ENCODE results near the gene HELQ.

HELQ gene

DNA sequence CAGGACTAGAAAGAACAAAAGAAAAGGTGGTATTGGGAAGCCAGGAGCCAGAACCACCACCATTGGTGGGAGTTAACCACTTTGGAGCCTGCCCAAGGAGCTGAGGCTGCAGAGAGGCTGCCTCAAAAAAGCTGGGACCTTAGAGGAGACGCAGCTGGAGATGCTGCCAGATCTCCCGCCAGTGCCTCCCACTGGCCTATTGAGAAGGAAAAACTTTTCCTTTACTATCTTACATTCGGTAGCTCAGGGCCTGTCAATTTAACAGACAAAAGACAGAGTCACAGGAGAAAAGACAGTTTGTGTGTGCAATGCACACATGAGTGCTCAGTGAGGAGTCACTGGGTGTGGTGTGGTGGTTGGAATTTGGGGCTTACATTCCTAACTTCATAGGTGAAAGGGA, 68.6 kb downstream of the HELQ start:
- ChIA-PET POLR2A (no interaction called here), CTCF (interaction anchor here (1.2 to 2.7 kb wide), 2 partner anchors 19 to 24 kb away, joined by 3 to 8 read pairs; no protein-coding TSS in a partner anchor)
- no peak for DNase-seq (ENCODE audit: low read depth, low spot score)
- TF ChIP-seq, protein P1, sequence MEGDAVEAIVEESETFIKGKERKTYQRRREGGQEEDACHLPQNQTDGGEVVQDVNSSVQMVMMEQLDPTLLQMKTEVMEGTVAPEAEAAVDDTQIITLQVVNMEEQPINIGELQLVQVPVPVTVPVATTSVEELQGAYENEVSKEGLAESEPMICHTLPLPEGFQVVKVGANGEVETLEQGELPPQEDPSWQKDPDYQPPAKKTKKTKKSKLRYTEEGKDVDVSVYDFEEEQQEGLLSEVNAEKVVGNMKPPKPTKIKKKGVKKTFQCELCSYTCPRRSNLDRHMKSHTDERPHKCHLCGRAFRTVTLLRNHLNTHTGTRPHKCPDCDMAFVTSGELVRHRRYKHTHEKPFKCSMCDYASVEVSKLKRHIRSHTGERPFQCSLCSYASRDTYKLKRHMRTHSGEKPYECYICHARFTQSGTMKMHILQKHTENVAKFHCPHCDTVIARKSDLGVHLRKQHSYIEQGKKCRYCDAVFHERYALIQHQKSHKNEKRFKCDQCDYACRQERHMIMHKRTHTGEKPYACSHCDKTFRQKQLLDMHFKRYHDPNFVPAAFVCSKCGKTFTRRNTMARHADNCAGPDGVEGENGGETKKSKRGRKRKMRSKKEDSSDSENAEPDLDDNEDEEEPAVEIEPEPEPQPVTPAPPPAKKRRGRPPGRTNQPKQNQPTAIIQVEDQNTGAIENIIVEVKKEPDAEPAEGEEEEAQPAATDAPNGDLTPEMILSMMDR (IDR thresholded peaks at IDR 0.05; ENCODE audit: insufficient read depth, low read length, missing control alignments): no peak
- no peak overlapping the region for H3K4me3 ChIP-seq (ENCODE audit: low read depth, low read length)

DNA sequence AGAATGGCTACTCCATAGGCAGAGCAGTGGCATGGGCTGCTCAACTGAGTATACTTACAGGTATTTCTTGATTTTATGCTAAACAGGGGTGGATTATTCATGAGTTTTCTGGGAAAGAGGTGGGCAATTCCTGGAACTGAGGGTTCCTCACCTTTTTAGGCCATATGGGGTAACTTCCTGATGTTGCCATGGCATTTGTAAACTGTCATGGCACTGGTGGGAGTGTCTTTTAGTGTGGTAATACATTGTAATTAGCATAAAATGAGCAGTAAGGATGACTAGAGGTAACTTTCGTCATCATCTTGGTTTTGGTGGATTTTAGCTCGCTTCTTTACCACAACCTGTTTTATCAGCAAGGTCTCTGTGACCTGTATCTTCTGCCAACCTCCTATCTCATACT, 72.8 kb downstream of the HELQ start:
- TF ChIP-seq, protein P1 (IDR thresholded peaks at IDR 0.05; ENCODE audit: insufficient read depth, low read length, missing control alignments): no peak
- ChIA-PET POLR2A (no interaction called here), CTCF (no interaction called here)
- no peak for DNase-seq (ENCODE audit: low read depth, low spot score)
- no peak overlapping the region for H3K4me3 ChIP-seq (ENCODE audit: low read depth, low read length)

DNA sequence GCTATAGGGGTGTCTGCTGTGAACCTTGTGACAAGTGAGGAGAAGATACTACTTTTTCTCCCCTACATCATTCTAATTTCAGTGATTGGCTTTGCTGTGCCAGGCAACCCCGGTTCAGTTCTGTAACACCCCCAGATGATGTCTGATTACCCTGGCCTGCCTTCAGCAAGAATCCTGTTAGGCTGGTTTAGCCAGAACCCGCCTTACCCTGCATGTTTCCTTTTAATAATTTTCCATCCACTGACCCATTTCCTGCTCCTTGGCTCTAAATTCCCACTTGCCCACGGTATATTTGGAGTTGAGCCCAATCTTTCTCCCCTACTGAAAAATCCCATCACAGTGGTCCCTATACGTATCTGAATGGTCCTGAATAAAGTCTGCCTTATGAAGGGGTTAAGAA, 74.5 kb downstream of the HELQ start:
- ChIA-PET CTCF (interaction anchor here (3.3 kb wide), 1 partner anchor 19 kb away, joined by 15 read pairs; no protein-coding TSS in a partner anchor), POLR2A (no interaction called here)
- TF ChIP-seq, protein P1 (IDR thresholded peaks at IDR 0.05; ENCODE audit: insufficient read depth, low read length, missing control alignments): no peak
- H3K4me3 ChIP-seq (ENCODE audit: low read depth, low read length): no peak overlapping the region
- DNase-seq (ENCODE audit: low read depth, low spot score): no peak

DNA sequence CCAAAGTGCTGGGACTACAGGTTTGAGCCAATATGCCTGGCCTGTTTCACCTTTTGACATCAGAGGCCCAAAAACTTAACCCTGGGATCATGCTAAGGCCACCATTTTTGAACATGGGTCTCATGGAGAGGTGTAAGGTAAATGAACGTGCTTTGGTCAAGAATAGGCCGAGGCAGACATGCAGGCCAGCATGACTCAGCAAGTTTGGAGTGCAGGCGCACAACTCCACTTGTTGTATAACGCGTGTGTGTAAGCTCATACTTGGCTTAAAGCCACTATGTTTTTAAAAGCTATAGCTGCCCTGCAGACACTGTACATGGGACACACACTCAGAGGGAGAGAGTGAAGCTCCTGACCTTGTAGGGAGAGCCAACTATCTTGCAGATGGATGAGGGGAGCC, 77.2 kb downstream of the HELQ start:
- TF ChIP-seq, protein P1 (IDR thresholded peaks at IDR 0.05; ENCODE audit: insufficient read depth, low read length, missing control alignments): no peak
- ChIA-PET POLR2A (no interaction called here), CTCF (interaction anchor here (0.7 to 3.3 kb wide), 2 partner anchors 16 to 42 kb away, joined by 4 to 15 read pairs; no protein-coding TSS in a partner anchor)
- H3K4me3 ChIP-seq (ENCODE audit: low read depth, low read length): no peak overlapping the region
- DNase-seq (ENCODE audit: low read depth, low spot score): no peak

DNA sequence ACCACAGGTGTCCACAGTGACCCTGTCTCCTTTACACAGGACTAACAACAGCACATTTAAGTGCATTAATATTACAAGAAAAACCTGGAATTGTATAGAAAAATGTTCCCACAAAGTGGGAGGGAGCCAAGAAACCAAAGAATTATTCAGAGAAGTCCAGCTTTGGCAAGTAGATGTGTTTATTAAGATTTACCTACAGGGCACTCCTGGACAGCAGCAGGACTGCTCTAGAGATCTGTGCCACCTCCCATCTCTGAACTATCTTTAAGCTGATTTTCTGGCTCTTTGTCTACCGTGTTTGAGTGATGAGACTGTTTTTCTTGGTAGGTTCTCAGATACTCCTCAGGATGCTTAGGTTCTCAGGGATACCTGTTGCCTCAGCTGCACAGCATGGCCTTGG, 82.7 kb downstream of the HELQ start:
- DNase-seq (ENCODE audit: low read depth, low spot score): no peak
- ChIA-PET CTCF (interaction anchor here (1.6 to 4.0 kb wide), 2 partner anchors 10 to 92 kb away, joined by 4 to 27 read pairs; no protein-coding TSS in a partner anchor), POLR2A (no interaction called here)
- TF ChIP-seq, protein P1 (IDR thresholded peaks at IDR 0.05; ENCODE audit: insufficient read depth, low read length, missing control alignments): no peak
- H3K4me3 ChIP-seq (ENCODE audit: low read depth, low read length): no peak overlapping the region

DNA sequence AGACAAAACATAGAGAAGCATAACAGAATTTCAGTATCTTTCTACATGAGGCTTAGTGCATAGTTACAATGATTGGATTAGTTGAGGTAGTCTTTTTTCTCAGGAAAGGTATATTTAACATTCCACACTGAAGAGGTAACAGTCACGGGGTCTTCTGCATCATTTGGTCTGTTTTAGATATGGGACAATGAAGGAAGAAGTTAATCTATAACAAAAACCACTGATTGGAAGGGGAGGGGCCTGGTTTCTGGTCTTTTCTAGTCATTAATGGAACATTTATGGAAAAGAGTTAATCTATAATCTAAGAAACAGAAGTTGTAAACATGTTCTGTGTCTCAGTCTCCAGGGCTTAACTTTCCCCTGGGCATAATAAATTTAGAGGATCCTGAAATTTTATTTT, 83.7 kb downstream of the HELQ start:
- no peak overlapping the region for H3K4me3 ChIP-seq (ENCODE audit: low read depth, low read length)
- POLR2A ChIA-PET: no interaction called here
- TF ChIP-seq, protein P1 (IDR thresholded peaks at IDR 0.05; ENCODE audit: insufficient read depth, low read length, missing control alignments): no peak
- DNase-seq (ENCODE audit: low read depth, low spot score): no peak
- CTCF ChIA-PET: interaction anchor here (1.6 to 4.0 kb wide), 2 partner anchors 9 to 91 kb away, joined by 4 to 27 read pairs; no protein-coding TSS in a partner anchor
